Parathyroid adenoma (tissue), 2 donors: Measurements from ENCODE around the gene PYM1.

Source experiments
- H2AFZ ChIP-seq: fragments of 300-600 bp; sonication (generic); one replicate; pipeline ENCODE4 v1.7.0; 2017; ENCODE audit warnings: antibody characterized with exemption, mild to moderate bottlenecking
- H3K27ac ChIP-seq: fragments of 300-600 bp; sonication (generic); one replicate; pipeline ENCODE4 v1.7.0; 2017
- H3K27me3 ChIP-seq: fragments of 300-600 bp; sonication (generic); one replicate; pipeline ENCODE4 v1.7.0; 2017; ENCODE audit warnings: low read length; ENCODE audit not compliant: control insufficient read depth, insufficient read depth
- H3K36me3 ChIP-seq: fragments of 300-600 bp; sonication (generic); one replicate; pipeline ENCODE4 v1.7.0; 2017; ENCODE audit warnings: low read length; ENCODE audit not compliant: control insufficient read depth, insufficient read depth
- H3K4me1 ChIP-seq: fragments of 300-600 bp; sonication (generic); one replicate; pipeline ENCODE4 v1.7.0; 2017; ENCODE audit warnings: control low read depth
- H3K4me2 ChIP-seq: fragments of 300-600 bp; sonication (generic); one replicate; pipeline ENCODE4 v1.7.0; 2017; ENCODE audit warnings: low read length
- H3K4me3 ChIP-seq: fragments of 300-600 bp; sonication (generic); one replicate; pipeline ENCODE4 v1.7.0; 2017; ENCODE audit warnings: low read depth, low read length
- H3K79me2 ChIP-seq: fragments of 300-600 bp; sonication (generic); one replicate; pipeline ENCODE4 v1.7.0; 2017; ENCODE audit warnings: control low read depth
- H3K9ac ChIP-seq: fragments of 300-600 bp; sonication (generic); one replicate; pipeline ENCODE4 v1.7.0; 2017; ENCODE audit warnings: mild to moderate bottlenecking
- H3K9me3 ChIP-seq: fragments of 300-600 bp; sonication (generic); one replicate; pipeline ENCODE4 v1.7.0; 2017; ENCODE audit warnings: low read length; ENCODE audit not compliant: control insufficient read depth
- CTCF ChIP-seq: fragments of 300-600 bp; sonication (generic); IDR thresholded peaks from one replicate; pipeline ENCODE4 v1.7.0; 2017; ENCODE audit warnings: antibody characterized with exemption, mild to moderate bottlenecking
- donor health status: primary hyperparathyroidism.

The PYM1 gene

GRCh38 chr12:55937981-55938380 is 10.3 kb upstream of the PYM1 start:
- no peaks in the 10 kb centered on the region for H3K36me3 ChIP-seq
- TF ChIP-seq CTCF = no peak
- no peak overlapping the region for H3K27ac ChIP-seq
- peaks cover 3% of the 10 kb centered on the region for H3K4me1 ChIP-seq
- H3K9ac ChIP-seq = no peak overlapping the region
- no peaks in the 10 kb centered on the region for H3K27me3 ChIP-seq
- peaks cover 3% of the 10 kb centered on the region for H3K79me2 ChIP-seq
- H3K4me2 ChIP-seq = no peak overlapping the region
- H3K9me3 ChIP-seq = no peaks in the 10 kb centered on the region
- no peak overlapping the region for H3K4me3 ChIP-seq
- H2AFZ ChIP-seq = no peak overlapping the region

GRCh38 chr12:55935738-55936151 is 8.1 kb upstream of the PYM1 start:
- no peak overlapping the region for H3K4me2 ChIP-seq
- peak overlapping the region; percentile 20 for H3K27ac ChIP-seq
- no peaks in the 10 kb centered on the region for H3K27me3 ChIP-seq
- peaks cover 3% of the 10 kb centered on the region for H3K79me2 ChIP-seq
- peaks cover 10% of the 10 kb centered on the region for H3K4me1 ChIP-seq
- peak overlapping the region; percentile 20 for H2AFZ ChIP-seq
- TF ChIP-seq CTCF = no peak
- no peak overlapping the region for H3K9ac ChIP-seq
- H3K9me3 ChIP-seq = no peaks in the 10 kb centered on the region
- H3K36me3 ChIP-seq = no peaks in the 10 kb centered on the region
- H3K4me3 ChIP-seq = no peak overlapping the region

GRCh38 chr12:55934773-55935172 is 7.1 kb upstream of the PYM1 start:
- H3K79me2 ChIP-seq = peaks cover 5% of the 10 kb centered on the region
- no peak for TF ChIP-seq CTCF
- no peak overlapping the region for H3K4me2 ChIP-seq
- H3K4me1 ChIP-seq = peaks cover 7% of the 10 kb centered on the region
- H3K9me3 ChIP-seq = no peaks in the 10 kb centered on the region
- no peak overlapping the region for H3K27ac ChIP-seq
- no peak overlapping the region for H3K9ac ChIP-seq
- H3K27me3 ChIP-seq = no peaks in the 10 kb centered on the region
- no peak overlapping the region for H2AFZ ChIP-seq
- no peak overlapping the region for H3K4me3 ChIP-seq
- no peaks in the 10 kb centered on the region for H3K36me3 ChIP-seq

- no peak overlapping the region for H3K4me3 ChIP-seq
- no peak overlapping the region for H3K4me2 ChIP-seq
- no peak overlapping the region for H2AFZ ChIP-seq
- H3K9me3 ChIP-seq = no peaks in the 10 kb centered on the region
- H3K9ac ChIP-seq = no peak overlapping the region
- peaks cover 7% of the 10 kb centered on the region for H3K4me1 ChIP-seq
- H3K79me2 ChIP-seq = peaks cover 7% of the 10 kb centered on the region
- H3K27me3 ChIP-seq = no peaks in the 10 kb centered on the region
- TF ChIP-seq CTCF = no peak
- no peaks in the 10 kb centered on the region for H3K36me3 ChIP-seq
- H3K27ac ChIP-seq = no peak overlapping the region
Measured at GRCh38 chr12:55933799-55934742, 6.4 kb upstream of the PYM1 start.
